NOMO-1 treated with dmso at 0.1 percent for 144 hours (cell line): Measurements from ENCODE around the gene PODN.

ENCODE experiments used
- DNase-seq: peaks from one replicate; lab custom pipeline; 2025; ENCODE audit not compliant: unreplicated experiment; lab: John Stamatoyannopoulos, UW

Gene PODN

GRCh38 chr1:53088616-53089300 is 26.7 kb downstream of the PODN start:
- no peak for DNase-seq

- DNase-seq = no peak
Observed at GRCh38 chr1:53089478-53090226, 27.6 kb downstream of the PODN start.

DNA sequence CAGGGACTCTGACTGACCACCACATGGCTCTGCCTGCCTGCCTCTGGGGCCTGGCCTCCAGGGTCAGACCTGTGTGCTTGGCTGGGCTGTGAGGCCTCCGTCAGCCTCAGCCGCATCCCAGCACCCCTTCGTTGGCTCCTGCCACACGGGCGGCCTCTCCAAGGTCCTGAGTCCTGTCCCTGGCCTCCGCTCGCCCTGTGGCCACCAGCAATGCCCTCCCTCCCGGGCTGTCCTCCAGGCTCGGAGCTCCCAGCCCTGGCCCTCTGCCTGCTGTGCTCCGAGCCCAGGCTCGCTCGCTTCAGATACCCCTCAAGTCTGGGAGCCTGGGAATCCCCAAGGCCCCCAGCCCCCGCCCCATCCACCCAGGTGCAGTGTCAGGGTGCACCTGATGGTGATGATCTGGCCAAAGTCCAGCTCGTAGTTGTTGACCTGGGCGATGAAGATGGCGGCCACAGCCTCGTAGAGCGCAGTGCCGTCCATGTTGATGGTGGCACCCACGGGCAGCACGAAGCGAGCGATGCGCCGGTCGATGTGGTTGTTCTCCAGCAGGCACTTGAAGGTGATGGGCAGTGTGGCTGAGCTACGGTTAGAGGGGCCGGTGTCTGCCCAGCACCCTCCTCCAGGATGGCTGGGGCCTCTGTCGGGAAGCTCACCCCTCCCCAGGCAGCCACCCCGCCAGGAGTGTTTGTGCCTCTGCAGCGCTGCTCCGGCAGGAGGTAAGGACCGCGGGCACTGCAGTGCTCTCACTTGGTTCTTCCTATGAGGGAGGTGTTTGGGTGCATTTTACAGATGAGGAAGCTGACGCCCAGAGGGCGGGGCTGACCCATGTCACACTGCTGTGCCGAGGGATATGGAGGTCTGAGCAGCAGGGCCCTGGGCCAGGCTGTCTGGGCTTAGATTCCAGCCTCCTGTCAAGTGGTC is 28.5 kb downstream of the PODN start:
- no peak for DNase-seq

GRCh38 chr1:53091841-53092645 is 30.0 kb downstream of the PODN start:
- DNase-seq = no peak

- DNase-seq = no peak
Observed at GRCh38 chr1:53092659-53093450, 30.8 kb downstream of the PODN start.

DNA sequence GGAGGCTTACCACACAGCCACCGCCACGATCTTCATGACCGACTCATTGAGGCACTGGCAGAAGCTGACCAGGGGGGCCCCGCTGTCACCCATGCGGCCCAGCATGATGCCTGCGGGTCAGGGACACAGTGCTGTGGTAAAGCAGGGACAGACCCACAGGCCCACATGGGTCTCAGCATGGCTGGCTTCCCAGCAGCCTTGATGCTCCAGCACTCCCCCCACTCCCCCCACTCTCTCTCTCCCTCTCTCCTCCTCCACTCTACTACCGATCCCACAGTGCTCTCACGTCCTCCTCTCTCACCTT is 31.4 kb downstream of the PODN start:
- no peak for DNase-seq

- DNase-seq = no peak
Observed at GRCh38 chr1:53093778-53094532, 31.9 kb downstream of the PODN start.

GRCh38 chr1:53094533-53094919 is 32.5 kb downstream of the PODN start:
- no peak for DNase-seq

DNA sequence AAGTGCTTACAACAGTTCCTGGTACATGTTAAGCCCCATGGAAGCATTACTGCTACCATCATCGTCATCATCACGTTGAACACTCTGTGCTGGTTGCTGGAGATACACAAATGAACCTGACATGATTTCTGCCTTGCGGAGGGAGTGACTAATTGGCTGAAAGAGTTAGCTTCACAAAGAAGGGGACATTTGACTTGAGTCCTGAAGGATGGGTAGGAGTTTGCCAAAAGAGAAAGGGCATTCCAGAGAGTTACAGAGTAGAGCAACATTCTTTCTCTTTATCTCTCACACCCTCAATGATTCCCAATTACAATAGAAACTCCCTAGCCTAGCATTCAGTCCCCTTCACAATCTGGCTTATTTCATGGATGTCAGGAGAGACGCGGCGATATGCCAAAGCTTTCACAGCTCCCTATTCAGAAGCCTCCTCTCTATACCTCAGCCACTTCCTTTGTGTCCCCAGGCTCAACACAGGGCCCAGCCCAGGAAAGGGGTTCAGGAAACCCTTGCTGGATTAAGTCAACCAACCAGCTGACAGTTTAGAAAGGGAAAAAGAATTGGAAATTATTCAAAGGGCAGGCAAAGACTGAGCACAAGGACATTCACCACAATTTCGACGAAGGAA is 42.4 kb downstream of the PODN start:
- DNase-seq = no peak

GRCh38 chr1:53107090-53107489 is 45.1 kb downstream of the PODN start:
- DNase-seq = no peak

DNA sequence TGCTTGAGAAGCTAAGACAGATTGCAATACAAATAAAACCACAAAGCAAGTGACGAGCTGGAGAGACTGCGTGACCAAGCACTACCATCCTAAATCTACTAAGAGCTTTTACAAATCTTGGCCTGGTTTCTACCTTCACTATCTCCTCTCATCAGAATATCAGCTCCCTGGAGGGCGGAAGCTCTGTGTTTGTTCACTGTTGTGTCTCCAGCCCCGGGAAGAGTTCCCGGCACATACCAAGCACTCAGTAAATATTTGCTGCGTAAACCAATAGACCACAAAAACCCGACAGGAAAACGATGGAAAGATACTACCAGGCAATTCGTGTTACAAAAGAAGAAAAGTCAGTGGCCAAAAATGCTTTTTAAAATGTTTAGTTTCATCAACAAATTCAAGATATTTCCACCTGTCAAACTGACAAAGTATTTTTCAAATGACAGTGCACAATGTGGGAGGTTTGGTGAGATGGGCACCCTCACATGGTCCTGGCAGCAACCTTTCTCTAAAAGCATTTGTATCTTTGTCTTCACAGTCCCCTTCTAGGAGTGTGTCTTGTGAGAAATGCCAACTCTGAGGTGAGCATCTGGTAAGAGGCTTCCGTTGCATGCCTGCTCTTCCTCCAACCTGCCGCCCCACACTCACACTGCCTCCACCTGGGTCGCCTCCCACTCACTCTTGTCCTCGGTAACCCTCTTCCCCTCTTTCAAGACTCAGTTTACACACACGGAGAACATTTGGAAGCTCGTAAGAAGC is 45.7 kb downstream of the PODN start:
- no peak for DNase-seq

DNA sequence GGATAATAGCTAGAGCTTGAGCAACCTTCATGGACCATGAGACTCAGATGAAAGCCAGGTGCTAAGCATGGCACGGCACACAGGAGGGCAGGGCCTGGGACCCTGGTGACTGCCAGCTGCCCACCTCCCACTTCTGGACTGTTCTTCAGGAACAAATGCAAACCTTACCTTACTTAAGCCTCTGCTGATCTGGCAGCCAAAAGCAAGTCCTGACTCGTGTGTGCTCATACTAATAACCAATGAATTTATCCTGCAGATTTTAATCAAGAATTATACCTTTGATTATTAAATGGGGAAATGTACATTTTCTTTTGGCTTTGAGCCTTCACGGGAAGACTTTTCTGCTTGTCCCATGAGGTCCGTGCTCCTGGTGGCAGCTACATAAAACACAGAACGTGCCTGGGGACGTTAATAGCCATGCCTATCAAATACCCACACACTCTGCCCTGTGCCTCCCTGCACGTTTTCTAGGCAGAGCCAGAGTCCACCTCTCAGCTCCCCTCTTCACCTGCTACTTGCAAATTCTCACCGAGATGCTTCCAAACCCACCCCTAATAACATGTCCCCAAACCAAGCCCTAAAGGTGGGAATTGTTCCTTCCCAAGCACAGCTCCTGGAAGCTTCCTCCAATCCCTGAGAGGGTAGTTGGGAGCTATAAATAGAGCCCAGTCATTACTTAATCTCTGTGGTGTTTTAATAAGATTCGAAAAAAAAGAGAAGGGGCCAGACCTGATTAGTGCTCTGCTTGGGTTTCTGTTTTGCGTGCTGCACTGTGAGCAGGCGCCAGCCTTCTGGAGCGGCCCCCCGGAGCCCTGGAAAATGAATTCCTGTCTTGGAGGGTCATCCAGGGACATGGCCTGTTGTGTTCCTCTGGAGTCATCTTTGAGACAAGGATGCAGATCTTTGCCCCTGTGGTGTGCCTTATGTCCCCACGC is 46.9 kb downstream of the PODN start:
- DNase-seq = peak; percentile 1

DNA sequence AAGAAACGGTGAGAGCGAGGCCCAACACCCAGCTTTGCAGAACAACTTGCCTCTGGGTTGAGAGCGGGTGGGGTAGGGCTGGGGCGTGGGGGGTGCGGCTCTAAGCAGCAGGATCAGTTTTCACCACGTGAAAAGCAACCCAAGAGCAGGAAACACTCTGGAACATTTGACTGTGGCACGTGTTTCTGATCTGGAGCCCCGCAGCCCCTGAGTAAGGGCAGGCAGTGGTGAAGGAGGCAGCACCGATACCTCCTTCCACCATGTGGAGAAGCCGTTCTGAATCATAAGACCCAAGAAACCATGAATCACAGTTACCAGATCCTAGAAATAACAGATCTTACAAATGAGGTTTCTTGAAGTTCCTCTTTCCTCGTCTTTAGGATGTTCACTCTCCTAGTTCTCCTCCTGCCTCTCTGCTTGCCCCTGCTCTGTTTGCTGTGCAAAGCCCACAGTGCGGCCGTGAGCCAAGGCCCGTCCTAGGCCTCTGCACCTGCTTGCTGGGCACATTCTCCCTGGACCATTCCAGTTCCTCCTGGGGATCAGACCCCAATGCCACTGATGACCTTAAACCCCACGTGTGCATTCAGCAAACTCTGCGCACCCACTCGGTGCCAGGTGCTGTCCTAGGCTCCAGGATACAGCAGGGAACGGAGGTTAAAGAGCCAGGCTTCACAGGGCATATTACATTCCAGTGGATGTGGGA is 48.5 kb downstream of the PODN start:
- DNase-seq = peak; percentile 60

GRCh38 chr1:53111073-53111556 is 49.1 kb downstream of the PODN start:
- DNase-seq = no peak

- DNase-seq = no peak
Observed at GRCh38 chr1:53111693-53112092, 49.7 kb downstream of the PODN start.

GRCh38 chr1:53112271-53112774 is 50.3 kb downstream of the PODN start:
- DNase-seq = no peak
